ENCODE measurements around the gene LYRM1. TPM values are rescaled to one million over a fixed set of nuclear protein-coding genes. Genes with fewer than 3 reads are reported as not detected.
"Not testable (repeated sequence)": the region's sequence is repeated elsewhere in the genome, so short reads cannot be mapped to it uniquely, and the experiment has no call there.

The LYRM1 gene
- total RNA-seq, 1 donor from 2014 or later: 15.1 TPM

DNA sequence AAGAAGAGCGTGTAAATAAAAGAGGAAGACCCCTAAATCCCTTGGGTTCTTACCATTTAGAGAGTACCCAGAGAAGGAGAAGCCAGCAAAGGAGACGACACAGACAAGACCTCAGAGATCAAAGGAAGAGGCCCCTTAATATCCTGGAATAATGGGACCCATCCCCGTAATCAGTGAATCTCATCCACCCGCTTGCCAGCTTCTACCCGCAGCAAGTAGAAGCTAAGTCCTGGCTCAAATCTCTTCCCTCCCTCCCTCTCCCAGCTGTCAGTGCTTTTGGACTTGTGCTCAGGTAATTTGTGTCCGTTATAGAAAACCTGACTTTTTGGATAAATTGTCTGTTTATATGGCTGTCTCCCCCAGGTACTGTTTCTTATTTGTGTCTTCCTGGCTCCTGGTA lies 1.9 kb downstream of the LYRM1 start:
- ATAC-seq: no peak

GRCh38 chr16:20903116-20903898 lies 2.7 kb downstream of the LYRM1 start:
- ATAC-seq: no peak

DNA sequence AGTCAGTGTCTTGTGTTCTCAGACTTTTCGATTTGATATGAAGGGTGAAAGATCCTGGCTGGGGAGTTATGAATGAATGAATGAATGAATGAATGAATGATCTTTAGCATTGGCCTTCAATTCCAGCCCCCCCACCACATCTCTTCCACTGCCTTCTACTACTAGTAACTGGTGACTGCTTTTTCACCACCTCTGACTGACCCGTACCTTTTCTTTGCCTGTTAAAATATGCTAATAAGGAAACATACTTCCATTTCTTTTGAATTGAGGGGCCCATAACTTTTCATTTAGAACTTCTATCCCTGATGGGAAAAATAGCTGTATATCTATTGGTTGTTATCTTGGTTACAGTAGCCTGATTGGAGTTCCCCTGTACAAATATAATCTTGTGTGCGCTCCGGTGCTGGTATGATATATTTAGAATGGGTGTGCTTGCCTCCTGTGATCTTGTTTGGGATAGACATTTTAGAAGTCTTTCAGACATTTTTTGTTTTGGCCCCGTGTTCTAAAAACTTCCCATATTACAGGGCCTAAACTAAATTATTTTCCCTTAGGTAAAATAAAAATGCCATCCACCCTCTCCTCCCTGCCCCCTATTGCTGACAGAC lies 3.4 kb downstream of the LYRM1 start:
- no peak for ATAC-seq

DNA sequence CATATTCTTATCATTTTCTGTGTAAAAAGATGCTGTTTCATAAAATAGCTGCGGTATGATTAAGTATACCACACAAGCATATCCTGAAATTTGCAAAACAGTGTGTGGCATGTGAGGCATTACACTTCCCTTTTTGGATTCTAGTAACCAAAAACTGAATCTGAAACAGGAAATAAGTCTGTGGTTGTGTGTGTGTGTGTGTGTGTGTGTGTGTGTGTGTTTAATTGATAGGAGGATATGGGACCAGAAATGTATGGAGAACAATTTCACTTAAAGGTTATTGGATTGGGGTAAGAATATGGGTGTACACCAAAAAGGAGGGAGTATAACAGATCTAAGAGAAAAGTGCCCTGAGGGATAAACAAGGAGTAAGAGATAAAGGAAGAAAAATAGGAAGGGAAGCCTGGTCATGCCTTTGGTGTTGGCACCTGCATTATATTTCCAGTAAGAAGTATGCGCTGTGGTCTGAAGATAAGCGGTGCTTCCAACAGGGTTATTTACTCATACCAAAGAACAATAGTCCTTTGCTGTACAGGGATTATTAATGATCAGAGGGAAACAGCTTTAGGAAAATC lies 4.0 kb downstream of the LYRM1 start:
- ATAC-seq: no peak

GRCh38 chr16:20905576-20905975 lies 5.0 kb downstream of the LYRM1 start:
- ATAC-seq: no peak

GRCh38 chr16:20906341-20907255 lies 6.0 kb downstream of the LYRM1 start:
- ATAC-seq: no peak

DNA sequence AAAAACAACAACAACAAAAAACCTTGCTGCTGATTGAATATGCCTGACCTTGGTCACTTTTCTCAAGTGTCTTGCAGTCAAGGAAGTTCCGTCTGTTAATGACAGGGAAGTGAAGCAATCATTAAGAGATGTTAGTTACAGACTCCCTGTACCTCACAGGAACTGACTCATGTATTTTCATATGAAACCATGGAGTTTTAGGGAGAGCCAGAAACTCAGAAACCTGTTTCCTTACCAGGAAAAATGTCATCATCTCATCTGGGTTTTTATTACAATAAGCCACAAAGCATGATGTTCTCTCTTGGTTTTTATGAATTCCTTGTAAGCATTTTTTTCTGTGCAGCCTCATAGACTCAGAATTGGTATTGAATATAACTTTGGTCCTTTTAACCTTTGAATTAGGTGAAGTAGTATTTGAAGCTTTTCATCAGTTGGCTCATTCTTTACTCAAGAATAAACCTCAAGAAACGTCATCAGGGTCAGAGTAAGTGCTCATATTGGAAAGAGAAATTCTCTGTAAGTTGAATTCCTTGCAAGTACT lies 10.3 kb downstream of the LYRM1 start:
- peak; percentile 89 for ATAC-seq

- ATAC-seq: peak; percentile 79
These were observed 10.8 kb downstream of the LYRM1 start for GRCh38 chr16:20911361-20911760.

DNA sequence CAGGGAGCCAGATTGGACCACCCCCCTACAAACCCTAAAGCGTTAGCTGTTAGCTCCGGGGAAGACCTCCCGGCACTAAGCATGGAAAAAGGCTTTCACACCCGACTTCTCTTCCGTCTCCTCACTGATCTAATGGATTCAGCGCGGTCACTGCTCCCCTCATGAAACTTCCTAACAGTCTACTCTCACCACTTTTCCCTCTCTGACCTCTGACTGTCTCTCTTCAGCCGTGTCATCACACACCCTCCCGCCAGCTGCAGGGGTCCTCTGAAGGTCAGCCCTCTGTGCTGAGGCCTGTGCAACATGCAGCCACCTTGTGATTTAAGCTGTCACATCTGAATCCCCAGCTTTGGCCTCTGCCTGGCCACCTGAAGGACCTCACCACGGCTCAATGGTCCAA lies 15.7 kb downstream of the LYRM1 start:
- peak; percentile 27 for ATAC-seq

GRCh38 chr16:20916942-20917341 lies 16.4 kb downstream of the LYRM1 start:
- ATAC-seq: no peak

GRCh38 chr16:20918486-20919239 lies 18.1 kb downstream of the LYRM1 start:
- no peak for ATAC-seq

DNA sequence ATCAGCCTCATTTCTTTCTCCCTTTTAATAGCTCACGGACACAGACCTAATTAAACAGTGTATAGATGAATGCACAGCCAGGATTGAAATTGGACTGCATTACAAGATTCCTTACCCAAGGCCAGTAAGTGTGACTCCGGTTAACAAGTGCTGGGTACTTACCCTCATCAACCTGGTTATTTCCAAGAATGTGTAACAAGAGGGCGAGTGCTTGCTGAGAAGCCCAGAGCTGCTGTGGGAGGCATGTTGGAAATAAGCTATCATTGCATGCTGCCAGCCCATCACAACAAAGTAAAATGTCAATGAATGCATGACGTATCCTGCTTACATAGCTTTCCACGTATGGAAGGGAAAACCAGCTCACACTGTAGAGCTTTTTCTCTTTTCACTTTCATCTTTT lies 19.5 kb downstream of the LYRM1 start:
- ATAC-seq: no peak

GRCh38 chr16:20920799-20921198 lies 20.2 kb downstream of the LYRM1 start:
- ATAC-seq: no peak

- no peak for ATAC-seq
These were observed 23.3 kb downstream of the LYRM1 start for GRCh38 chr16:20923876-20924275.

DNA sequence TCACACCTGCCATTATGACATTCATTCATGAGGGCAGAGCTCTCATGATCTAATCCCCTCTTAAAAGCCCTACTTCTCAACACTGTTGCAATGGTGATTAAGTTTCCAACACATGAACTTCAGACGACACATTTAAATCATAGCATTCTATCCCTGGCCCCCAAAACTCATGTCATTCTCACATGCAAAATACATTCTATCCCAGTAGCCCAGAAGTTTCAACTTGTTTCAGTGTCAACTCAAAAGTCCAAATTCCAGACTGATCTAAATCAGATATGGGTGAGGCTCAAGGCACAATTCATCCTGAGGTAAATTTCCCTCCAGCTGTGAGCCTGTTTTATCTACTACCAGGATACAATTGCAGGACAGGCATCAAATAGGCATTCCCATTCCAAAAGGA lies 25.2 kb downstream of the LYRM1 start:
- ATAC-seq: no peak

GRCh38 chr16:20928774-20929411 lies 28.3 kb downstream of the LYRM1 start:
- no peak for ATAC-seq

GRCh38 chr16:20929676-20930364 lies 29.2 kb downstream of the LYRM1 start:
- ATAC-seq: not testable (repeated sequence)

GRCh38 chr16:20930365-20930690 lies 29.8 kb downstream of the LYRM1 start:
- no peak for ATAC-seq

DNA sequence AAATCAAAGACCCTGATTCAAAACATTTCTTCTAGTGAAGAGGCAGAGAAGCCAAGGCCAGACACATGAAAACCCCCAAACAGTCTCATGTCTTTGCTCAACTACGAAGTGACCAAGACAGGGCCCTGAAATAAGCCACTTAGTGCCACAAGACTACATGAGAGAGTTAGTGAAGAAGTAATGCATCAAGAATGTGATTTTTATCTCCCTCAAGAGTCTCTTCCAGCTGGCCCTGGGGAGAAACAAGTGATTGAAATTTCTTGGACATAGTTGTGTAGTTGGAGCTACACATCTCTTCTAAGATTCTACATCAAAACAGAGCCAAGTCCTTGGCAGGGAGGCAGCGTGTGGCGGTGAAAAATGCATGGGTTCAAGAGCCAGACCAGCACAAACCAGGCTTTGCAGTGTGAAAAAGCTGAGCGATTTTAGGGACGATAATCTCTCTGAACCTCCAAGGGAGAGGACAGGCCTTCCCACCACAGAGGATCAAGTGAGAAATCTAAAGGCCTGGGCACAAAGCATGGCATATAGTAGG lies 30.6 kb downstream of the LYRM1 start:
- no peak for ATAC-seq

GRCh38 chr16:20933589-20933988 lies 33.0 kb downstream of the LYRM1 start:
- no peak for ATAC-seq

DNA sequence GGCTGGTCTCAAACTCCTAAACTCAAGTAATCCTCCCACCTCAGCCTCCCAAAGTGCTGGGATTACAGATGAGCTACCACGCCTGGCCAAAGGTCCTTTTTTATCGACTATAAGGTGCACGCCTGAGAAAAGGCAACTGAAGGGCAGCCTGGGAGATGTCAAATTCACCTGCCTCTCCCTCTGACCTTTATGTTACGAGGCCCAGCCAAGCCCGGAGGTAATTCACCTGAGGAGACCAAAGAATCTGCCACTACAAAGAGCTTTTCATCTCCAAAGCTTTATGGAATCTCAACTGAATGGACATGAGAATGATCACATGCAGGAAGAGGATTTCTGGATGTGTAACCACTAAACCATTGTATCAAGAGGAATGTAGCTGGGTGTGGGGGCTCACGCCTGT lies 37.2 kb downstream of the LYRM1 start:
- no peak for ATAC-seq
